Activated naive CD4-positive, alpha-beta T cell treated with anti-CD3 and anti-CD28 coated beads, Interleukin-2, amount 10 ng/mL, durations not matched to agents 7 days and 5 days (primary cell): ENCODE data around the gene PCDH17.

ENCODE experiments used
- CTCF ChIA-PET: fragments of 350-600 bp; sonication (Branson Sonifier 250); formaldehyde crosslinking; loops from one replicate; lab custom pipeline; 2021; ENCODE audit warnings: antibody characterized with exemption; lab: Charles Lee
- DNase-seq: peaks from one replicate; pipeline ENCODE4 v3.0.0-alpha.2; 2020
- H3K27ac Mint-ChIP-seq: one replicate; pipeline ENCODE4 v1.8.0; 2021; ENCODE audit warnings: mild to moderate bottlenecking, moderate library complexity, mixed read lengths
- H3K27me3 Mint-ChIP-seq: one replicate; pipeline ENCODE4 v1.8.0; 2021; ENCODE audit warnings: mild to moderate bottlenecking, mixed read lengths
- H3K36me3 Mint-ChIP-seq: one replicate; pipeline ENCODE4 v1.8.0; 2021; ENCODE audit warnings: mixed read lengths
- H3K4me1 Mint-ChIP-seq: one replicate; pipeline ENCODE4 v1.8.0; 2021; ENCODE audit warnings: mixed read lengths
- H3K4me3 Mint-ChIP-seq: one replicate; pipeline ENCODE4 v1.8.0; 2021; ENCODE audit warnings: mild to moderate bottlenecking, moderate library complexity, mixed read lengths
- H3K9me3 Mint-ChIP-seq: one replicate; pipeline ENCODE4 v1.8.0; 2021; ENCODE audit warnings: mixed read lengths

The PCDH17 gene

GRCh38 chr13:57630661-57631595, 616 bp upstream of the PCDH17 start:
- Mint-ChIP-seq H3K27me3 (peaks cover 66% of the 10 kb centered on the region), H3K4me3 (peak overlapping the region; percentile 71), H3K36me3 (peaks cover 12% of the 10 kb centered on the region), H3K4me1 (peaks cover 36% of the 10 kb centered on the region), H3K9me3 (peaks cover 9% of the 10 kb centered on the region), H3K27ac (no peak overlapping the region)
- CTCF ChIA-PET: no interaction called here
- no peak for DNase-seq

- CTCF ChIA-PET: interaction anchor here (4.0 kb wide), 1 partner anchor 8 kb away, joined by 14 read pairs; no protein-coding TSS in a partner anchor
- peak; percentile 19 for DNase-seq
- H3K4me1 Mint-ChIP-seq: peaks cover 36% of the 10 kb centered on the region
- peaks cover 66% of the 10 kb centered on the region for H3K27me3 Mint-ChIP-seq
- peaks cover 12% of the 10 kb centered on the region for H3K36me3 Mint-ChIP-seq
- peak overlapping the region; percentile 71 for H3K4me3 Mint-ChIP-seq
- H3K9me3 Mint-ChIP-seq: peaks cover 9% of the 10 kb centered on the region
- H3K27ac Mint-ChIP-seq: peak overlapping the region; percentile 62
Observed at GRCh38 chr13:57632276-57633140, 964 bp downstream of the PCDH17 start.

GRCh38 chr13:57633141-57633949, 1.8 kb downstream of the PCDH17 start:
- no peak for DNase-seq
- H3K4me1 Mint-ChIP-seq: peaks cover 36% of the 10 kb centered on the region
- H3K36me3 Mint-ChIP-seq: peaks cover 12% of the 10 kb centered on the region
- H3K9me3 Mint-ChIP-seq: peaks cover 9% of the 10 kb centered on the region
- CTCF ChIA-PET: interaction anchor here (4.0 kb wide), 1 partner anchor 9 kb away, joined by 14 read pairs; no protein-coding TSS in a partner anchor
- H3K4me3 Mint-ChIP-seq: no peak overlapping the region
- peak overlapping the region; percentile 79 for H3K27ac Mint-ChIP-seq
- H3K27me3 Mint-ChIP-seq: peaks cover 66% of the 10 kb centered on the region

- Mint-ChIP-seq H3K36me3 (peaks cover 12% of the 10 kb centered on the region), H3K27ac (peak overlapping the region; percentile 79), H3K27me3 (peaks cover 59% of the 10 kb centered on the region), H3K4me3 (no peak overlapping the region), H3K4me1 (peaks cover 36% of the 10 kb centered on the region), H3K9me3 (peaks cover 9% of the 10 kb centered on the region)
- CTCF ChIA-PET: interaction anchor here (4.0 kb wide), 1 partner anchor 10 kb away, joined by 14 read pairs; no protein-coding TSS in a partner anchor
- peak; percentile 19 for DNase-seq
Observed at GRCh38 chr13:57633950-57634838, 2.6 kb downstream of the PCDH17 start.

- Mint-ChIP-seq H3K4me3 (no peak overlapping the region), H3K27ac (no peak overlapping the region), H3K9me3 (peaks cover 9% of the 10 kb centered on the region), H3K4me1 (peaks cover 30% of the 10 kb centered on the region), H3K36me3 (peaks cover 12% of the 10 kb centered on the region), H3K27me3 (peaks cover 53% of the 10 kb centered on the region)
- CTCF ChIA-PET: interaction anchor here (4.0 kb wide), 1 partner anchor 10 kb away, joined by 14 read pairs; no protein-coding TSS in a partner anchor
- DNase-seq: no peak
Observed at GRCh38 chr13:57634839-57635165, 3.3 kb downstream of the PCDH17 start.

GRCh38 chr13:57635541-57636085, 4.1 kb downstream of the PCDH17 start:
- CTCF ChIA-PET: interaction anchor here (1.0 to 4.0 kb wide), 2 partner anchors 7 to 11 kb away, joined by 3 to 14 read pairs; no protein-coding TSS in a partner anchor
- Mint-ChIP-seq H3K4me3 (no peak overlapping the region), H3K27ac (no peak overlapping the region), H3K27me3 (peaks cover 44% of the 10 kb centered on the region), H3K9me3 (peaks cover 9% of the 10 kb centered on the region), H3K36me3 (peaks cover 12% of the 10 kb centered on the region), H3K4me1 (peaks cover 23% of the 10 kb centered on the region)
- no peak for DNase-seq

GRCh38 chr13:57636816-57637215, 5.3 kb downstream of the PCDH17 start:
- Mint-ChIP-seq H3K27ac (no peak overlapping the region), H3K4me3 (no peak overlapping the region), H3K27me3 (peaks cover 32% of the 10 kb centered on the region), H3K36me3 (peaks cover 9% of the 10 kb centered on the region), H3K4me1 (peaks cover 11% of the 10 kb centered on the region), H3K9me3 (peaks cover 8% of the 10 kb centered on the region)
- CTCF ChIA-PET: no interaction called here
- DNase-seq: no peak

GRCh38 chr13:57637515-57637914, 6.0 kb downstream of the PCDH17 start:
- peaks cover 5% of the 10 kb centered on the region for H3K4me1 Mint-ChIP-seq
- CTCF ChIA-PET: no interaction called here
- H3K27me3 Mint-ChIP-seq: peaks cover 25% of the 10 kb centered on the region
- H3K36me3 Mint-ChIP-seq: peaks cover 6% of the 10 kb centered on the region
- DNase-seq: no peak
- no peak overlapping the region for H3K27ac Mint-ChIP-seq
- H3K4me3 Mint-ChIP-seq: no peak overlapping the region
- peaks cover 7% of the 10 kb centered on the region for H3K9me3 Mint-ChIP-seq

GRCh38 chr13:57638186-57638890, 6.8 kb downstream of the PCDH17 start:
- CTCF ChIA-PET: no interaction called here
- H3K36me3 Mint-ChIP-seq: peaks cover 3% of the 10 kb centered on the region
- H3K4me1 Mint-ChIP-seq: peaks cover 3% of the 10 kb centered on the region

GRCh38 chr13:57640607-57641006, 9.1 kb downstream of the PCDH17 start:
- CTCF ChIA-PET: no interaction called here
- H3K27ac Mint-ChIP-seq: no peak overlapping the region
- H3K27me3 Mint-ChIP-seq: no peaks in the 10 kb centered on the region
- no peak overlapping the region for H3K4me3 Mint-ChIP-seq
- no peaks in the 10 kb centered on the region for H3K36me3 Mint-ChIP-seq
- H3K4me1 Mint-ChIP-seq: no peaks in the 10 kb centered on the region
- H3K9me3 Mint-ChIP-seq: no peaks in the 10 kb centered on the region
- DNase-seq: no peak

More at GRCh38 chr13:57638186-57638890, 6.8 kb downstream of the PCDH17 start:
- Mint-ChIP-seq H3K9me3 (peaks cover 5% of the 10 kb centered on the region), H3K27ac (no peak overlapping the region), H3K27me3 (peaks cover 17% of the 10 kb centered on the region), H3K4me3 (no peak overlapping the region)
- no peak for DNase-seq

- no peaks in the 10 kb centered on the region for H3K4me1 Mint-ChIP-seq
- no peaks in the 10 kb centered on the region for H3K9me3 Mint-ChIP-seq
- H3K27me3 Mint-ChIP-seq: no peaks in the 10 kb centered on the region
- no peak overlapping the region for H3K27ac Mint-ChIP-seq
- no peak for DNase-seq
- CTCF ChIA-PET: no interaction called here
- H3K36me3 Mint-ChIP-seq: no peaks in the 10 kb centered on the region
- H3K4me3 Mint-ChIP-seq: no peak overlapping the region
Observed at GRCh38 chr13:57641051-57641450, 9.5 kb downstream of the PCDH17 start.

GRCh38 chr13:57644106-57644505, 12.6 kb downstream of the PCDH17 start:
- Mint-ChIP-seq H3K4me1 (no peaks in the 10 kb centered on the region), H3K27ac (no peak overlapping the region), H3K4me3 (no peak overlapping the region), H3K36me3 (no peaks in the 10 kb centered on the region), H3K27me3 (no peaks in the 10 kb centered on the region), H3K9me3 (no peaks in the 10 kb centered on the region)
- CTCF ChIA-PET: no interaction called here
- DNase-seq: no peak
